ENCODE measurements around the gene BTG1. TPM values are rescaled to one million over a fixed set of nuclear protein-coding genes. Genes with fewer than 3 reads are reported as not detected.

BTG1 gene
- total RNA-seq, 1 experiment from 2014 or later = 32.7 TPM

DNA sequence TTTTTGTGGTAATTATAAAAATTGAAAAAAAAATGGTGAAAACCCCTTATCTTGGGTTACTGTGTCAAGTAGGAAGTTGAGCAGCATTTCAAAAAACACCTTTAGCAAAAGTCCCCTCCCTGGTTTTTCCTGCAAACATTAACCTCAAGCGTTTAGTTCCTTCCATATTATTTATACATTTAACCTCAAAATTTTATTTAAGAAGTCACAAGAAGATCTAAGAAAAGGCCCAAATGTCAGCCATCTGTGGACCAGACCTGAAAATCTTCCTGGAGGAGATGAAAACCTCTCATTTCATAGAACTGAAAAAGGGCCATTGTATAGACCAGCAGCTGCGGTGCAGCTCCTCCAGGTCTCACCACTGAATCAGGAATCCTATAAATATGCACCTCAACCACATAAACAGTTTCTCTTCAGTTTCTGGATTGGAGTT lies 40.4 kb upstream of the BTG1 start:
- Mint-ChIP-seq H3K4me1 (peaks cover 5 to 7% of the 10 kb centered on the region in 2 experiments), H3K4me3 (no peak overlapping the region), H3K9me3 (no peaks in the 10 kb centered on the region), H3K27ac (no peak overlapping the region), H3K36me3 (ENCODE audit: insufficient read depth in 1 of 3, low read depth in 3 of 3) (no peaks in the 10 kb centered on the region), H3K27me3 (ENCODE audit: low read depth) (no peaks in the 10 kb centered on the region)
- Histone ChIP-seq H4K5ac (ENCODE audit: insufficient read length, low read depth, low read length) (no peak overlapping the region), H3K18ac (ENCODE audit: insufficient read length, low read depth, low read length) (no peak overlapping the region), H3K4ac (ENCODE audit: low read depth, low read length) (no peak overlapping the region), H3K27ac (ENCODE audit: insufficient read length, low read depth, low read length) (no peak overlapping the region), H3K23ac (ENCODE audit: insufficient read length, low read depth, low read length) (no peak overlapping the region), H3K79me1 (ENCODE audit: insufficient read depth, low read depth, low read length, poor library complexity, severe bottlenecking) (no peaks in the 10 kb centered on the region), H3K9ac (ENCODE audit: extremely low read depth, insufficient read length, low read length) (no peak overlapping the region), H2AFZ (ENCODE audit: low read length) (no peak overlapping the region), H3T11ph (ENCODE audit: low read length) (no peak overlapping the region), H2BK120ac (ENCODE audit: low read depth, low read length, poor library complexity, severe bottlenecking) (no peak overlapping the region), H2BK5ac (ENCODE audit: insufficient read length, low read length) (no peak overlapping the region), H3K4me2 (ENCODE audit: insufficient read depth, insufficient read length, low read length) (no peak overlapping the region), H4K20me1 (ENCODE audit: control insufficient read depth, insufficient read depth, insufficient read length) (no peaks in the 10 kb centered on the region), H3K9me3 (ENCODE audit: control insufficient read depth, low read depth, low read length) (no peaks in the 10 kb centered on the region), H2AK5ac (ENCODE audit: insufficient read length, low read length) (no peak overlapping the region), H2BK20ac (ENCODE audit: low read depth, low read length, poor library complexity, severe bottlenecking) (no peak overlapping the region), H4K8ac (replicated peaks; ENCODE audit: insufficient read length, low read depth, low read length) (no peak overlapping the region), H3K27me3 (ENCODE audit: insufficient read depth, low read length) (no peaks in the 10 kb centered on the region), H3K23me2 (ENCODE audit: insufficient read length, low read depth, low read length, poor library complexity, severe bottlenecking) (no peaks in the 10 kb centered on the region), H4K91ac (ENCODE audit: insufficient read length, low read depth, low read length) (no peak overlapping the region), H3K79me2 (ENCODE audit: insufficient read depth, low read length) (no peaks in the 10 kb centered on the region), H3K14ac (ENCODE audit: insufficient read depth, low read length) (no peak overlapping the region), H2BK12ac (ENCODE audit: insufficient read length, low read depth, low read length) (no peak overlapping the region), H3K56ac (ENCODE audit: insufficient read length, low read depth, low read length) (no peak overlapping the region), H3K4me1 (ENCODE audit: insufficient read depth, low read length) (no peaks in the 10 kb centered on the region), H2BK15ac (ENCODE audit: low read depth, low read length) (no peak overlapping the region)
- TF ChIP-seq, protein P1, sequence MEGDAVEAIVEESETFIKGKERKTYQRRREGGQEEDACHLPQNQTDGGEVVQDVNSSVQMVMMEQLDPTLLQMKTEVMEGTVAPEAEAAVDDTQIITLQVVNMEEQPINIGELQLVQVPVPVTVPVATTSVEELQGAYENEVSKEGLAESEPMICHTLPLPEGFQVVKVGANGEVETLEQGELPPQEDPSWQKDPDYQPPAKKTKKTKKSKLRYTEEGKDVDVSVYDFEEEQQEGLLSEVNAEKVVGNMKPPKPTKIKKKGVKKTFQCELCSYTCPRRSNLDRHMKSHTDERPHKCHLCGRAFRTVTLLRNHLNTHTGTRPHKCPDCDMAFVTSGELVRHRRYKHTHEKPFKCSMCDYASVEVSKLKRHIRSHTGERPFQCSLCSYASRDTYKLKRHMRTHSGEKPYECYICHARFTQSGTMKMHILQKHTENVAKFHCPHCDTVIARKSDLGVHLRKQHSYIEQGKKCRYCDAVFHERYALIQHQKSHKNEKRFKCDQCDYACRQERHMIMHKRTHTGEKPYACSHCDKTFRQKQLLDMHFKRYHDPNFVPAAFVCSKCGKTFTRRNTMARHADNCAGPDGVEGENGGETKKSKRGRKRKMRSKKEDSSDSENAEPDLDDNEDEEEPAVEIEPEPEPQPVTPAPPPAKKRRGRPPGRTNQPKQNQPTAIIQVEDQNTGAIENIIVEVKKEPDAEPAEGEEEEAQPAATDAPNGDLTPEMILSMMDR (conservative IDR thresholded peaks at IDR 0.05) = no peak
- DNase-seq = no peak
- WGBS (ENCODE audit: extremely low coverage, insufficient read length, low lambda C conversion rate) = no CpG with 5 or more reads among the region's 2 CpGs
